Trophoblast cell (in vitro differentiated cells and primary cell): Measurements from ENCODE around the gene HACE1.

ENCODE experiments used
- DNase-seq, 2 donors: peaks; one replicate each; pipeline ENCODE4 v3.0.0-alpha.2; 2016
- H2AFZ ChIP-seq: 2 replicates; pipeline ENCODE4 v1.6.1; 2013; ENCODE audit warnings: low read length, moderate library complexity, mild to moderate bottlenecking; ENCODE audit not compliant: insufficient read depth, poor library complexity
- H2AK5ac ChIP-seq: 2 replicates; pipeline ENCODE4 v1.6.1; 2013; ENCODE audit warnings: mild to moderate bottlenecking, low read length
- H2BK120ac ChIP-seq: 2 replicates; pipeline ENCODE4 v1.6.1; 2013; ENCODE audit warnings: low read length, mild to moderate bottlenecking, moderate library complexity; ENCODE audit not compliant: insufficient read depth, poor library complexity
- H2BK12ac ChIP-seq: 2 replicates; pipeline ENCODE4 v1.6.1; 2013; ENCODE audit warnings: mild to moderate bottlenecking, low read length, moderate library complexity
- H2BK5ac ChIP-seq: 2 replicates; pipeline ENCODE4 v1.6.1; 2013; ENCODE audit warnings: low read length, low read depth, moderate library complexity, mild to moderate bottlenecking; ENCODE audit not compliant: poor library complexity
- H3K14ac ChIP-seq: 2 replicates; pipeline ENCODE4 v1.6.1; 2013; ENCODE audit warnings: mild to moderate bottlenecking, low read length
- H3K18ac ChIP-seq: 2 replicates; pipeline ENCODE4 v1.6.1; 2013; ENCODE audit warnings: mild to moderate bottlenecking, low read length
- H3K23ac ChIP-seq: 2 replicates; pipeline ENCODE4 v1.6.1; 2013; ENCODE audit warnings: low read length
- H3K27ac ChIP-seq: 2 replicates; pipeline ENCODE4 v1.5.1; 2013; ENCODE audit warnings: low read depth, mild to moderate bottlenecking, inconsistent platforms, low read length, moderate library complexity
- H3K27me3 ChIP-seq: 2 replicates; pipeline ENCODE4 v1.6.1; 2013; ENCODE audit warnings: inconsistent platforms, mild to moderate bottlenecking, low read length, moderate library complexity; ENCODE audit not compliant: insufficient read depth
- H3K36me3 ChIP-seq, 2 experiments: 1 replicate in 1 of 2; 2 replicates in 1 of 2; pipeline ENCODE4 v1.6.1; 2013; ENCODE audit warnings: low read length in 2 of 2, mild to moderate bottlenecking in 2 of 2, moderate library complexity in 1 of 2; ENCODE audit not compliant: insufficient read depth in 2 of 2, control insufficient read depth in 1 of 2
- H3K4ac ChIP-seq: 2 replicates; pipeline ENCODE4 v1.6.1; 2013; ENCODE audit warnings: low read depth, mild to moderate bottlenecking, low read length, moderate library complexity
- H3K4me1 ChIP-seq, 2 experiments: 1 replicate in 1 of 2; 2 replicates in 1 of 2; pipeline ENCODE4 v1.6.1; 2013; ENCODE audit warnings: low read length in 2 of 2, mild to moderate bottlenecking in 2 of 2, moderate library complexity in 1 of 2; ENCODE audit not compliant: insufficient read depth in 2 of 2, control insufficient read depth in 1 of 2
- H3K4me2 ChIP-seq: 2 replicates; pipeline ENCODE4 v1.6.1; 2013; ENCODE audit warnings: inconsistent platforms, mild to moderate bottlenecking, low read length, moderate library complexity
- H3K4me3 ChIP-seq: 2 replicates; pipeline ENCODE4 v1.5.1; 2013; ENCODE audit warnings: mild to moderate bottlenecking, low read depth, low read length, inconsistent platforms
- H3K79me1 ChIP-seq: one replicate; pipeline ENCODE4 v1.6.1; 2013; ENCODE audit warnings: low read length
- H3K79me2 ChIP-seq: 2 replicates; pipeline ENCODE4 v1.6.1; 2013; ENCODE audit warnings: low read length, mild to moderate bottlenecking; ENCODE audit not compliant: control insufficient read depth, insufficient read depth, poor library complexity
- H3K9ac ChIP-seq: 2 replicates; pipeline ENCODE4 v1.6.1; 2013; ENCODE audit warnings: mild to moderate bottlenecking, low read length
- H3K9me3 ChIP-seq: 2 replicates; pipeline ENCODE4 v1.6.1; 2013; ENCODE audit warnings: low read depth, mild to moderate bottlenecking, control low read depth, inconsistent platforms, low read length; ENCODE audit not compliant: insufficient read depth
- H4K12ac ChIP-seq: 2 replicates; pipeline ENCODE4 v1.6.1; 2013; ENCODE audit warnings: low read depth, mild to moderate bottlenecking, low read length, moderate library complexity
- H4K8ac ChIP-seq: 2 replicates; pipeline ENCODE4 v1.6.1; 2013; ENCODE audit warnings: low read depth, mild to moderate bottlenecking, low read length, moderate library complexity
- H4K91ac ChIP-seq: one replicate; pipeline ENCODE4 v1.6.1; 2013; ENCODE audit warnings: low read depth, mild to moderate bottlenecking, low read length, moderate library complexity
- WGBS: extraction: QIAGEN DNeasy Blood & Tissue Kit; methylation state at CpG from one replicate; pipeline ENCODE4 v1.1.7; 2013; ENCODE audit warnings: missing lambda C conversion rate; ENCODE audit not compliant: insufficient read length, insufficient coverage; ENCODE audit errors: extremely low coverage; 5-methylcytosine and 5-hydroxymethylcytosine counted together

HACE1 gene

DNA sequence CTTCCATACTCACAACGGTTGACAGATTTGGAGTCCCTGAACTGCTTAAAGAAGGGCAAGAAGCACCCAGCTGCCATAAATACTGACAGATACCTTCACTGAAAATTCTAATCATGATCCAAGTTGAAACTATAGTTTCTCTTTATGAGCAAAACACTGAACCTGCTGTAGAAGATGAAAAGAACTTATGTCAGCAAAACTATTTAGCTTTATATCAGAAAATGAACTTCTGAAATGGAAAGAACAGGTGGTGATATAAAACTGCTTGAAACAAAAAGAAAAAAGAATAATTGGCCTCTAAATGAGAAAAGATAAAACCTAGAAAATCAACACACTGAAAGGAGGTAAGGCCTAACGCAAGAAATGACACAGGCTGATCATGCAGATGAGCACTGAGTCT lies 72.4 kb downstream of the HACE1 start:
- H2BK12ac ChIP-seq, result no peak overlapping the region
- no peak overlapping the region for H2AFZ ChIP-seq
- no peak overlapping the region for H2BK120ac ChIP-seq
- no peak overlapping the region for H3K4ac ChIP-seq
- H3K79me1 ChIP-seq, result no peaks in the 10 kb centered on the region
- H3K79me2 ChIP-seq, result no peaks in the 10 kb centered on the region
- no peak overlapping the region for H3K9ac ChIP-seq
- H3K4me2 ChIP-seq, result no peak overlapping the region
- no CpG with 5 or more reads among the region's 2 CpGs for WGBS
- no peak overlapping the region for H3K18ac ChIP-seq
- no peak overlapping the region for H4K8ac ChIP-seq
- H3K27ac ChIP-seq, result no peak overlapping the region
- H3K36me3 ChIP-seq, result peaks cover 0 to 3% of the 10 kb centered on the region in 2 experiments
- H2AK5ac ChIP-seq, result no peak overlapping the region
- DNase-seq, result no peak
- no peaks in the 10 kb centered on the region for H3K9me3 ChIP-seq
- H3K23ac ChIP-seq, result no peak overlapping the region
- no peak overlapping the region for H4K91ac ChIP-seq
- H3K14ac ChIP-seq, result no peak overlapping the region
- H3K4me1 ChIP-seq, result no peaks in the 10 kb centered on the region
- no peak overlapping the region for H3K4me3 ChIP-seq
- H2BK5ac ChIP-seq, result no peak overlapping the region
- H3K27me3 ChIP-seq, result no peaks in the 10 kb centered on the region
- H4K12ac ChIP-seq, result no peak overlapping the region

DNA sequence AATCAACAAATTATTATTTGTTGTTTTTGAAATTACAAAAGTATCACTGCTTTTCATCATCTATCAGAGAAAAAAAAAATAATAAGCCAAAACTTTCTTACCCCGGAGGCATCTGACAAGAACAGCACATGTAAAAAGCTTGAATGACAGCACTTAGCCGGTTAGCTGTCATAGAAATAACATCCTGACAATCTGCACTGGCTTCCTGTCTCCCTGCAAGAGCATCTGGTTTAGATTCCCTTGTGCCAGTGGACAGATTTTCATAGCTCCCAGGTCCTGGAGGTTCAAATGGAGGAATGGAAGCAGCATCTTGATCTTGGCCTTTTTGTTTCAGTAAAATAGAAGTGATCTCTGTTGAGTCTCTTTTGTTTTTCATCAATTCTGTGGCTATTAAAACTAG lies 74.8 kb downstream of the HACE1 start:
- H3K27ac ChIP-seq, result no peak overlapping the region
- no peak overlapping the region for H2BK12ac ChIP-seq
- no peak overlapping the region for H4K91ac ChIP-seq
- H3K4ac ChIP-seq, result no peak overlapping the region
- no peak overlapping the region for H3K23ac ChIP-seq
- no peaks in the 10 kb centered on the region for H3K9me3 ChIP-seq
- H3K79me2 ChIP-seq, result no peaks in the 10 kb centered on the region
- no peak overlapping the region for H3K9ac ChIP-seq
- peaks cover 0 to 4% of the 10 kb centered on the region in 2 experiments for H3K36me3 ChIP-seq
- H3K79me1 ChIP-seq, result no peaks in the 10 kb centered on the region
- DNase-seq, result peak; percentile 21 to 56
- no peak overlapping the region for H3K14ac ChIP-seq
- no peak overlapping the region for H2BK5ac ChIP-seq
- H4K12ac ChIP-seq, result no peak overlapping the region
- WGBS, result no CpG with 5 or more reads among the region's 2 CpGs
- H3K4me1 ChIP-seq, result no peaks in the 10 kb centered on the region
- H3K4me2 ChIP-seq, result no peak overlapping the region
- H4K8ac ChIP-seq, result no peak overlapping the region
- no peak overlapping the region for H2BK120ac ChIP-seq
- no peak overlapping the region for H3K18ac ChIP-seq
- H3K27me3 ChIP-seq, result no peaks in the 10 kb centered on the region
- no peak overlapping the region for H2AFZ ChIP-seq
- no peak overlapping the region for H2AK5ac ChIP-seq
- no peak overlapping the region for H3K4me3 ChIP-seq

DNA sequence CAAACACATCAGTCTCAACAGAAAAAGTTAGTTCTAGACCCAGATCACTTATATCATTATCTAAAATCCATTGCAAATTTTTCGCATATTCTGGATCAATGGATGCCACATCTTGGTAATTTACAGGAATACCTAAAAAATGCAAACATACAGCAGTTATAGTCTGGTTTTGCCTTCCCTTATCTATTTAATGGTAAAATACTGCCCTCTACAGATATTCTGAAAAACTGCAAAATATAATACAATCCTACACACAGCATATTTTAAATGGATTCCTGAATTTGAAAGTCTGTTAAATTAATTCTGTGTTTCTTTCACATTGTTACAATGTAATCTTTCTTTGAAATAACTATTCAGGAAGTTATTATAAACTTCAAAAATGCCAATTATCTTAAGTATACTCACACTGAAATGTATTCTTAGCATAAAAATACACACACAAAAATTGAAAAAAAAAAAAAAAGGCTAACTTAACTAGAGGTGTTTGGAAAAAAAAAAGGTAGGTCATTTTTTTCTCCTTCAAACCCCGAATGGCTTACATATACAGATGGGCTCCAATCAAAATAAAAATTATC lies 88.4 kb downstream of the HACE1 start:
- Histone ChIP-seq H3K79me1 (no peaks in the 10 kb centered on the region), H2BK5ac (no peak overlapping the region), H2BK12ac (no peak overlapping the region), H3K79me2 (no peaks in the 10 kb centered on the region), H3K9me3 (no peaks in the 10 kb centered on the region), H2AK5ac (no peak overlapping the region), H3K18ac (no peak overlapping the region), H4K8ac (no peak overlapping the region), H3K27me3 (no peaks in the 10 kb centered on the region), H3K4me1 (no peaks in the 10 kb centered on the region), H2AFZ (no peak overlapping the region), H2BK120ac (no peak overlapping the region), H3K27ac (no peak overlapping the region), H3K4ac (no peak overlapping the region), H3K14ac (no peak overlapping the region), H3K4me2 (no peak overlapping the region), H4K91ac (no peak overlapping the region), H3K36me3 (peaks cover 2 to 3% of the 10 kb centered on the region in 2 experiments), H4K12ac (no peak overlapping the region), H3K9ac (no peak overlapping the region), H3K4me3 (no peak overlapping the region), H3K23ac (no peak overlapping the region)
- no CpG with 5 or more reads among the region's 2 CpGs for WGBS
- peak in 1 of 2 donors; percentile 55 for DNase-seq

DNA sequence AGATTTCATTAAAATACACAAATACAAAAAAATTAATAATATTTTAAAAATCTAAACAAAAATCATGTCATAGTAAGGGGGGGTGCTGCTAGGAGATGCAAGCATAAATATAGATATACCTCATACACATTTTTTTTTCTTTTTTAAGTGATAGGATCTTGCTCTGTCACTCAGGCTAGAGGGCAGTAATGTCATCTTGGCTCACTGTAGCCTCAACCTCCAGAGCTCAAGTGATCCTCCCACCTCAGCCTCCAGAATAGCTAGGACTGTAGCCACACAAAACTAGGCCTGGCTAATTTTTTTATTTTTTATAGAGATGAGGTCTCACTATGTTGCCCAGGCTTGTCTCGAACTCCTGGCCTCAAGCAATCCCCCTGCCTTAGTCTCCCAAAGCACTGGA lies 90.8 kb downstream of the HACE1 start:
- H3K4ac ChIP-seq, result no peak overlapping the region
- no peak overlapping the region for H3K14ac ChIP-seq
- no peak overlapping the region for H3K23ac ChIP-seq
- no peaks in the 10 kb centered on the region for H3K4me1 ChIP-seq
- no peak overlapping the region for H2AK5ac ChIP-seq
- H4K91ac ChIP-seq, result no peak overlapping the region
- no peak overlapping the region for H2BK5ac ChIP-seq
- no peak overlapping the region for H3K18ac ChIP-seq
- H3K27ac ChIP-seq, result no peak overlapping the region
- no peak for DNase-seq
- H3K9me3 ChIP-seq, result no peaks in the 10 kb centered on the region
- H4K12ac ChIP-seq, result no peak overlapping the region
- no peak overlapping the region for H2BK120ac ChIP-seq
- no peak overlapping the region for H3K9ac ChIP-seq
- no CpG with 5 or more reads among the region's 1 CpG for WGBS
- H2BK12ac ChIP-seq, result peak overlapping the region; percentile 31
- H3K36me3 ChIP-seq, result peaks cover 3% of the 10 kb centered on the region in 2 experiments
- no peak overlapping the region for H4K8ac ChIP-seq
- no peak overlapping the region for H3K4me3 ChIP-seq
- H3K27me3 ChIP-seq, result no peaks in the 10 kb centered on the region
- no peak overlapping the region for H3K4me2 ChIP-seq
- no peaks in the 10 kb centered on the region for H3K79me2 ChIP-seq
- H2AFZ ChIP-seq, result no peak overlapping the region
- no peaks in the 10 kb centered on the region for H3K79me1 ChIP-seq
